NCI-H748 (cell line): ENCODE measurements around the gene PMAIP1.
A peak's percentile ranks its signal among the peaks of the same experiment; 100 is the strongest.
"Not testable (repeated sequence)": the region's sequence is repeated elsewhere in the genome, so short reads cannot be mapped to it uniquely, and the experiment has no call there.

Experiments
- DNase-seq: peaks from one replicate; lab custom pipeline; 2025; ENCODE audit not compliant: unreplicated experiment; lab: John Stamatoyannopoulos, UW

The PMAIP1 gene

GRCh38 chr18:59899298-59900221, at the start of gene PMAIP1:
Gene PMAIP1, plus strand, starts transcription at chr18:59899996. Its CDS starts 182 bp downstream, at chr18:59900178.
- peak; percentile 99 for DNase-seq

GRCh38 chr18:59851784-59852399, 47.9 kb upstream of the PMAIP1 start:
- DNase-seq, result no peak

DNA sequence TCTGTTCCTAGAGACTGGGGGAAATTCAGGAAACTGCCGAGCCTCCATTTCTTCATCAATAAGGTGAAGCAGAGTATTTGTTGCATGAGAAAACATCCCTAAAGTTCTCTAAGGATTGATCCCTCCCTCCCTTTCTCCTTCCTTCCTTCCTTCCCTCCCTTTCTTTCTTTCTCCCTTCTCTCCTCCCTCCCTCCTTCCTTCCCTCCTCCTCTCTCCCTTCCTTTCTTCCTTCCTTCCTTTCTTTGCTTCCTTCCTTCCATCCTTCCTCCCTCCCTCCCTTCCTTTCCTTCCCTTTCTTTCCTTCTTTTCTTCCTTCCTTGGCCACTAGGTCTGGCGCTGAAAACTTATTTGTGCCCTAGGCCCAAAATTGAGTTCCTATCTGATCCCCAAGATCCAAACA, 47.2 kb upstream of the PMAIP1 start:
- DNase-seq, result no peak

- DNase-seq, result no peak
Observed at GRCh38 chr18:59853380-59853779, 46.4 kb upstream of the PMAIP1 start.

DNA sequence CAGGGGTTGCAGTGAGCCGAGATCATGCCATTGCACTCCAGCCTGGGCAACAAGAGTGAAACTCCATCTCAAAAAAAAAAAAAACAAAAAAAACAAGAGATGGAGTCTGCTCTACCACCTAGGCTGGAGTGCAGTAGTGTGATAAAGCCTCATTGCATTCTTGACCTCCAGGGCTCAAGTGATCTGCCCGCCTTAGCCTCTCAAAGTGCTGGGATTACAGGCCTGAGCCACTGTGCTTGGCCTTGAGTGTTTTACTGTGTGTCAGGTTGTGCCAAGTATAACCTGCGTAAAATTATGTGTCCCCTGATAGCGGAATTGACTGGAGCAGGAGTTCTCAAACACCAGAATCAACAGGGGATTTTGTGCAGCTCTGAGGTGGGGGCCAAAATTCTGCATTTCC, 45.8 kb upstream of the PMAIP1 start:
- DNase-seq, result not testable (repeated sequence)

DNA sequence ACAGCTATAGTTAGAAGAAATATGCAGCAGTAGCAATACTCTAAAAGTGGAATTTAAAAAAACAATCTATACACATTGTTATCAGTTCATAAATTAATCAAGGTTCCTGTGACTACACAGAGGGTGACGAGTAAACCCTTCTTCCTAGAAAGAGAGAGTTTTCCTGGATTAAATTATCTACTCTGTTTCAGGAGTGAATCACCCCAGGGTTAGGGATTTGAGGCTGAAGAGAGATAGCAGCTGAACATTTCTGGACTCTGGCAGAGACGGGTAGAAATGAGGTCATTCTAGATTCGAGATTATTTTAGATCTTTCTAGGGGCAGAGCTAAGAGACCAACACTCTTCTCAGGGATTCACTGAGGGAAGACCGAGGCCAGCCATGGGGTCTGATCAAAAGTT, 38.8 kb upstream of the PMAIP1 start:
- DNase-seq, result no peak

- no peak for DNase-seq
Observed at GRCh38 chr18:59861963-59862819, 37.6 kb upstream of the PMAIP1 start.

- DNase-seq, result no peak
Observed at GRCh38 chr18:59865241-59865986, 34.4 kb upstream of the PMAIP1 start.

- no peak for DNase-seq
Observed at GRCh38 chr18:59866551-59867269, 33.1 kb upstream of the PMAIP1 start.

- DNase-seq, result no peak
Observed at GRCh38 chr18:59867337-59868104, 32.3 kb upstream of the PMAIP1 start.

- no peak for DNase-seq
Observed at GRCh38 chr18:59870623-59871130, 29.1 kb upstream of the PMAIP1 start.

GRCh38 chr18:59871711-59872362, 28.0 kb upstream of the PMAIP1 start:
- DNase-seq, result no peak

- DNase-seq, result no peak
Observed at GRCh38 chr18:59873641-59874040, 26.2 kb upstream of the PMAIP1 start.

- DNase-seq, result no peak
Observed at GRCh38 chr18:59874166-59874565, 25.6 kb upstream of the PMAIP1 start.

- no peak for DNase-seq
Observed at GRCh38 chr18:59876310-59876626, 23.5 kb upstream of the PMAIP1 start.

GRCh38 chr18:59877361-59877760, 22.4 kb upstream of the PMAIP1 start:
- no peak for DNase-seq

DNA sequence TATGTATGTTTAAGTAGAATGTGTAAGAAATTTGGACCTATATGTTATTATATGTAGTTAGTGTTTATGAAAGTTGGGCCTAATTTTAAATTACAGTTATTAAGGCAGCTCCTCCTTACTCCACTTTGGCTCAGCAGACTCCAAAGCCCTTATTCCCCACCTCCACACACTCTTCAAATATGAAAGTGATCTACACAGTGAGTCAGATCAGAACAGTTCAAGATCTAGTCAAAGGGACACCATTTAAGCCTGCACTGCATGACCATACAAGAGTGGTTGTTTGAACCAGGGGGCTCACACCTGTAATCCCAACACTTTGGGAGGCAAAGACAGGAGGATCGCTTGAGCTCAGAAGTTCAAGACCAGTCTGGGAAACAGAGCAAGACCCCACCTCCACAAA, 21.2 kb upstream of the PMAIP1 start:
- no peak for DNase-seq

DNA sequence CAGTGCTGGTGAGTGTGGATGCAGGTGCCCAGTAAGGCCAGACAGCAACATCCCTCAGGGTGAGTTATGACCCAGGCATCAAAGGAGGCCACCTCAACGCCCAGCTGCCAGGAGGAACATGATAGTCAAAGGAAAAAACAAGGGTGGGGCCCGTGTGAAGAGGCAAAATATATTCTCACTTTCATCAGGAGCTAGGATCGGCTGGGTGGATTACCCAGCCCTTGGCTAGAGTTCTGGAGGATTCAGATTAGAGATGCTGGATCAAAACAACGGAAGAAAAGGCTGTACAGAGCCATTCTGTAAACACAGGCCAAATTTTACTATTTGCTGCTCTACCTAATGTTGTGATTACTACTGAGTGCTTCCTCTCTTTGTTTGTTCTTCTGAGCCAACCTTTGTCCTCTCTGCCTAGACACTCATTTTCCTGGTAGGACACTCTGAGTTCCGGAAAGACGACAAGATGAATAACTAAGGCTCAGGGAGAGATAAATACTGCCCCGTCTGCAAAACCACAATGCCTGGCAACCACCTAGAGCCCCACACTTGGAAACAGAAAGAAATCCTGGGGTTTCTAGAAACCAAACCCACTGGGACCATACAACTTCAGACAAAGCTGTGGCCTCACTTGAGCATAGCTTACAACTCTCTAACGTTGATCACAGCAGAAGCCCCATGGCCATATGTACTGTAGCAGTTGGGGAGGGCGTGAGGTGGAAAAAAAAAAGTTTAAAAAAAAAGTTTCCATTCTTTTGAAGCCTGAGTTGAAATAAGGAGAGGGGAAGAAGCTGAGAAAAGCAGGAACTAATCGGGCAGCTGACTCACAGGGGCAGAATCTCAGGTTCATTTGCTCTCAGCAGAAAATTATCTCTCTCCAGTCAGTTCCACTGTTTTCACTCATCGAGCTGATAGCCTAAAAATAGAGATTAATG, 17.8 kb upstream of the PMAIP1 start:
- peak; percentile 88 for DNase-seq
